Measurements from ENCODE around the gene NAP1L5. TPM values are rescaled to one million over a fixed set of nuclear protein-coding genes. Genes with fewer than 3 reads are reported as not detected.
A peak's percentile ranks its signal among the peaks of the same experiment; 100 is the strongest.

Gene NAP1L5
- polyA plus RNA-seq, 4 donors, result 14.7 to 17.5 (median 16.1) TPM

DNA sequence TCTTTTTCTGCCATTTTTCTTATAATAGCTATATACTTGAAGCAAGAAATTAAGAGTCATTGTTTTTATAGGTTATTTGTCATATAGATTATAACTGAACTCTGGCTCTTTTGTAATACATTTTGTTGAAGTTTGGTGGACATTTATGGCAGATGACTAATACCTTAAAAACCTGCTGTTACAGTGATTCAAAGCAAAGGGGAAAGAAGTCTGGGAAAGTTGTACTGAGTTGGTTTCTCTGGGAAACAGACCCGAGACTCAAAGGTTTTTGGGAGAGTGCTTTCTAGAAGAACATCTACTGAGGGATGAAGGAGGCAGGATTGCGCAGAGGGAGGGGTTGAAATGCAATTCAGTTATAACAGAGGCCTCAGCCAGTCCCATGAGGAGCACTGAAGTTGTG, 35.9 kb downstream of the NAP1L5 start:
- DNase-seq (ENCODE audit: low read depth in 4 of 4, low spot score in 3 of 4), result no peak

DNA sequence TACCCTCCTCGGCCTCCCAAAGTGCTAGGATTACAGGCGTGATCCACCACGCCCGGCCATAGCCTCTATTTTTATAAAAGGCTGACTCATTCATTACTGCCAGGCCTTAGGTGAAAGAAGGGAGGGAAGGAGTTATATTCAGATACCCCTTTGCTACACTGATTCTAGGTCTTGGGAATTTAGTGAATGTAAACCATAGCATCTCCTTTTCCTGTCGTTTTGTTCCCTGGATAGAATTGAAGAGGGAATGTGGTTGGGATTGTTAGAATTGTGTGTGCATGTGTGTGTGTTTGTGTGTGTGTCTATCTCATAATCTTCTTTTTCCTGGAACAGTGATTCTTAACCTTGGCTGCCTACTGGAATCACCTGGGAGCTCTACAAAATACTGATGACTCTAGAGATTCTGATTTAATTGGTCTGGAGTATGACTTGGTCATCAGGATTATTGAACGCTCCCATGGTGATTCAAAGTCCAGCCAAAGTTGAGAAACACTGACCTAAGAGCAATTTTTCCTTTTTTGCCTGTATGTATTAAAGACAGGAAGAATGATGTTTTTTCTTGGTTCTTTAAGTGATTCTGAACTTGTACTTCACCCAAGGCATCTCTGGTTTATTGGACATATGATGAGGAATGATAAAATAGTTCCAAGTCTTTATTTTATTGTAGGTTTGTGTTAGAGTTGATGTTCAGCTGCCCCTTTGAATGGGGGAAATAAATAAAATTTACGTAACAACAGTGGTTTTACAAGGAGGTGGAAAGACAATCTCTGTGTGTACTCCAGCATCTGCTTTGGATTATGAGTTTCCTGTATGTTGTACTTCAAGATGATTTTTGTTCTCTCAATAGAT, 37.0 kb downstream of the NAP1L5 start:
- no peak for DNase-seq (ENCODE audit: low read depth in 4 of 4, low spot score in 3 of 4)

GRCh38 chr4:88659890-88660208, 37.8 kb downstream of the NAP1L5 start:
- no peak for DNase-seq (ENCODE audit: low read depth in 4 of 4, low spot score in 3 of 4)

DNA sequence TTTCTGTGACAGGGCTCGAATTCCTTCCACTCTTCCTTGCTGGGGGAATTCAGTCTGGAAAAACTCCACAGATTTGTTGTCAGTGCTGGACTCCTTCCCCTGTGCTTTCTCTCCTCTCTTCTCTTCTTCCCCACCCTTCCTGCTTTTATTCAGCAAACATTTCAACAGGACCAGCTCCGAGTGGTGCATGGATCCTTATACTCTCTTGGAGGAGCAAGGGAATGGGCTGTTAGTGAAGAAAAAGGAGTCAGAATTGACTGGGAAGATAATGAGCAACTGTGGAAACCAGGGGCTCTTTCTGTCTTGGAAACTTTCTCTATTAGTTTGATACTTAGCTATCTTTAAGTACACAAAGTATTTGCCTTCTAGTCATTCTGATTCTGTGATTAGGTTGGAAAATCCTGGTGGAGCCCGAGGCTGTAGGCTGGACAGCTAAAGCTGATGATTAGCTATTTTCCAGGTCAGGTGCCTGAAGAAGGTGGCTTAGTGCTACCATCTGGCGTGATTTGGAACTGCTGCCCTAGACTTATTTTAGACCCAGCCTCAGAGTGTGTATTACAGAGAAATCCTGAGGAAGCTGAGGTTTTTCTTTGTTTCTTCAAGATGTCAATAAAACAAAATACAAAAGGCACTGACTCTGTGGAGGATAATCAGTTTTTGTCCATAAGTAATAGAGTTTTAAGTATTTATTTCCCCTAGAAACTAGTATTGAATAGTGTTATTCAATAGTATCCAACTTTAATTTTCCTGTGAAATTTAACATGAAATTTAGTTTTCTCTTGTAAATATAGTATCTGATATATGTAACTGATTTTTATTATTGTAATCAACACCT, 38.4 kb downstream of the NAP1L5 start:
- peak; percentile 20 to 43 (median 22) for DNase-seq (ENCODE audit: low read depth in 4 of 4, low spot score in 3 of 4)

- DNase-seq (ENCODE audit: low read depth in 4 of 4, low spot score in 3 of 4), result no peak
Observed at GRCh38 chr4:88655226-88655625, 42.4 kb downstream of the NAP1L5 start.

GRCh38 chr4:88653371-88653946, 44.2 kb downstream of the NAP1L5 start:
- no peak for DNase-seq (ENCODE audit: low read depth in 4 of 4, low spot score in 3 of 4)

DNA sequence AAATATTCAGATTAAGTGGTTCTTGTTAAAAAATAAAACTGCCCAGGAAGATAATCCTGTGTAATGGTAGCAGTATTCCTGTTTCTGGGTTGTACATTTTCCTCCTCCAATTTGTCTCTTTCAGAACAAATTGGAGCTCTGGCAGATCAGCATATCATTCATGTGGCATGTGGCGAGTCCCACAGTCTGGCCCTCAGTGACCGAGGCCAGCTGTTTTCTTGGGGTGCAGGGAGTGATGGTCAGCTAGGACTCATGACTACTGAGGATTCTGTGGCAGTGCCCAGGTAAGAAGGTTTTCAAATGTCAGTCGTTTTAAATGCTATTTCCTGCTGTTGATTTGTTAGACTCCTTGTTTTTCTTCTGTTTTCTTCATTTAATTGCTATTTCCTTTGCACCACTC, 47.9 kb downstream of the NAP1L5 start:
- no peak for DNase-seq (ENCODE audit: low read depth in 4 of 4, low spot score in 3 of 4)

GRCh38 chr4:88646528-88647280, 50.9 kb downstream of the NAP1L5 start:
- DNase-seq (ENCODE audit: low read depth in 4 of 4, low spot score in 3 of 4), result no peak

DNA sequence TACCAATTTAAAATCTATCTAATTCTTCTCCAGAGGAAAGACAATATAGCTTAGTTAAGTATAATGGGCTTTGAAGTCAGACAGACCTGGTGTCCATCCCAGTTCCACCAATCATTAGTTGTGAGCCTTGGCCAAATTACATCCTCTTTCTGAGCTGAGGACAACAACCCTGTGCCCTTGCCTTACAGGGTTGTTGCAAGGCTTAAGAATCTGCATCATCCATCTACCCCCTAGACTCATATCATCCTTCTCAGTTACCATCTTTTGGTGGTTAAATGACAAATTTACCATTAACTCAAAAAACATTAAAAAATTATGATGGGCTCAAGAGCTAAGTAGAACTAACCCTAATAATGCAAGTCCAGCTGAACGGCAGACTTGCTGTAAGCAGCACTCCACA, 51.6 kb downstream of the NAP1L5 start:
- DNase-seq (ENCODE audit: low read depth in 4 of 4, low spot score in 3 of 4), result no peak

Other genes with a start within 250 kb of the NAP1L5 start
- gene HERC5, start 240.7 kb downstream of the NAP1L5 start, polyA plus RNA-seq (ENCODE audit: insufficient read length in 4 of 4), result 1 to 10 TPM; 4.9 to 6.9 (median 5.9) TPM
- gene PYURF, start 174.1 kb downstream of the NAP1L5 start, polyA plus RNA-seq (ENCODE audit: insufficient read length in 4 of 4), result 100 to 1,000 TPM; 114 to 137 (median 129) TPM
- 10 to 100 TPM; 12.1 to 19.5 (median 16.9) TPM for gene HERC3, start 105.3 kb downstream of the NAP1L5 start, polyA plus RNA-seq (ENCODE audit: insufficient read length in 4 of 4)

Data from right renal pelvis (tissue), 4 donors.